NCI-H774 (cell line): ENCODE results near the gene GUCY2F.

Source experiments
- DNase-seq: peaks from one replicate; lab custom pipeline; 2025; lab: John Stamatoyannopoulos, UW

Gene GUCY2F

GRCh38 chrX:109393859-109394258 lies 88.0 kb downstream of the GUCY2F start:
- DNase-seq = no peak

DNA sequence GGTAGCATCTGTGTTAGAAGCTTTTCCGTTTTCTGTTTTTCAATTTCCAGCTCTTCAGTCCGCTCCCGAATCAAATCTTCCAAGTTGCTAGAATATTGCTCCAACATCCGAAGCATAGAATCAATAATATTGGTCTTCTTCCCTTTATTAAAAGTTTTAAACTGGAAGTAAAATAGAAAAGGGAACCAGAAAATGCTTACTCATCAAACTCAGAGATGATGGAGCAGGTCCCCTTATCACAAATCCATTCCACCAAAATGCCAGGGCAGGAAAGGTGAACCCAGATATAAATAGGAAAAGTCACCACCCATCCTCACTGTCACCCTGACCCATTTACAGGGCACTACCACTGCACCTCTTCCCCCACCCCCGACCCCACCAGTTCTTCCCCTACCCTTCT lies 89.0 kb downstream of the GUCY2F start:
- DNase-seq = no peak

- DNase-seq = no peak
Measured at GRCh38 chrX:109390556-109390955, 91.3 kb downstream of the GUCY2F start.

GRCh38 chrX:109389917-109390316 lies 92.0 kb downstream of the GUCY2F start:
- DNase-seq = no peak

- no peak for DNase-seq
Measured at GRCh38 chrX:109384699-109385098, 97.2 kb downstream of the GUCY2F start.

GRCh38 chrX:109382332-109382731 lies 99.6 kb downstream of the GUCY2F start:
- no peak for DNase-seq

DNA sequence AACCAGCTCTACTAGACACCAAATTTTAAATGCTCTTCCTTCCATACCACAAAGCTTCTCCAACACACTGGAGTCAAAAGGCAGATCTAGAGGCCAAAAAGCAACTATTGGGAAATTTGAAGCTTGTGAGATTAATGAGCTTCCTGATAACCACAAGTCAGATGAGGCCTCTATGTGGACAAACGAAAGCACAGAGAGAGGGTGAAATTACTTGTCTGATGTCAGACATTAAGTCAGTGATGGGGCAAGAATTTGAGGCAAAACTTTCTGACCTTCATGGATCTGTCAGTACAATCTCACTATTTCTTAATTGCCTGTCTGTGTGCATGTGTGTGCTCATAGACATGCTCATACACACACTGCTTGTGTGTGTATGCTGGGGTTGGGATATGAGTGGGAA lies 103.6 kb downstream of the GUCY2F start:
- DNase-seq = no peak

GRCh38 chrX:109374262-109374960 lies 107.5 kb downstream of the GUCY2F start:
- DNase-seq = no peak

DNA sequence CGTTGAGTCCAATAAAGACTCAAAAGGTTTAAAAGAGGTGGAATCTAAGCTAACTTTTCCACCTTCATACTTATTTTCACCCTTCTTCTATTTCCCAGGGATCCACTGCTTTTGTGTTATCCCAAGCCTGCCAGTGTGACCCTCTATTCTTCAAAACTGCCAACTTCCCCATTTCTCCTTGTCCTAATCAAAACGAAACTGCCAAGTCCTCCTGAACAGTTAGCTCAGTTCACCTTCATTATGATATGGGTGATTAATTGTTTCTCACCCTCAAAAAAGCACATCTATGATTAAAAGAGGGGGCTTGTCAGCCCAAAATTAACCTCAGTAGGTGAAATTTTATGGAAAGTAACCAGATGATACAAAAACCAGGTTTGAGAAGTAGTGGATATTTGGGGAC lies 108.4 kb downstream of the GUCY2F start:
- no peak for DNase-seq

DNA sequence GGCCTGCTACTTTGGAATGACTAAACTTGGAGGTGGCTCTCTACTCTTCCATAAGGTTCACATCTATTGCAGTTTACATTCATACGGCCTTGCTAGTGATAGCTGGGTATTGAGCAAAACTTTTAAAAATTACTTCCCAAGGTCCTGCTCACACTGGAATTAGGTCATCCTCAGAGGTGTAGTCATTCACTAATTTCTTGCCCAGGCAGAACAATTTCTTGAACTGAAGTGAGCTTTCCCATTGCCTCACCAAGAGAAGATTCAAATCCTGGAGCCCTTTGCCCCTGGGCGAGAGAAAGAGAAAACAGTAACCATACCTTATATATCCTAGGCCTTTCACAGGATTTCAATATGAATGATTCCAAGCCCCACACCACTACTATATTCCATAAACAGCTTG lies 109.2 kb downstream of the GUCY2F start:
- no peak for DNase-seq

DNA sequence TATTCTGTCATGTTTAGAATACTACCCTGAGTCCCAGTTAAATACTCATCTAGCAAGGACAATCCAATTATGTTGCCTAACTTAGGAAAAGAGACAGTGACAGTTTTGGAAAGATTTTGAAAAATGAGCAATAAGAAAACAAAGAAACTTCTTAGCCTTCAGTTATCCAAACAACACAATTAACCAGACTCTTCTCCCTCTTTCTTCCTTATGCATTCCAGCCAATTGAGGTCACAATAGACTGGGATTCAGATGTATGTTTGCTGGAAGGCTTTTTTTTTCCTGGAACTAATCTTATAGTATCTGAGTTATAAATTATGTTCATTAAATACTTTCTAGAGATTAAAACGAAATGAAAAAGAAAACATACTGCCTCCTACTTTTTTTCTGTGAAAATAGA lies 109.6 kb downstream of the GUCY2F start:
- no peak for DNase-seq

DNA sequence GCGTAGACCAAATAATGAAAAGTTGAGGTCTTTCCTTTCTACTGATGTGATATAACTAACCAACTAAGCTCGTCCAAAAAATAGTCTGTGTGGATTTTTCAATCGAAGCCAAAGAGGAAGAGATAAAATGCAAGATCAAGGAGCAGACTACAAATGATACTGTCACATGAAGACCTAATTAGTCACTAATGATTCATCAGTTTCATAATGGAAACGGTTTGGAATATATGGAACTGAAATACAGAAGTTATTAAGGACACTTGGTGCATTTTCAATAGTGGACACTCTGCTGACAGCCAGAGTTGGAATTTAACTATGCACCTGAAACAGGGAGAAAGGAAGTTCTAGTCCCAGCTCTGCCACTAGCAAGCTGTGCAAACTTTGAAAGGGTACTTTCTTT lies 119.8 kb downstream of the GUCY2F start:
- no peak for DNase-seq

DNA sequence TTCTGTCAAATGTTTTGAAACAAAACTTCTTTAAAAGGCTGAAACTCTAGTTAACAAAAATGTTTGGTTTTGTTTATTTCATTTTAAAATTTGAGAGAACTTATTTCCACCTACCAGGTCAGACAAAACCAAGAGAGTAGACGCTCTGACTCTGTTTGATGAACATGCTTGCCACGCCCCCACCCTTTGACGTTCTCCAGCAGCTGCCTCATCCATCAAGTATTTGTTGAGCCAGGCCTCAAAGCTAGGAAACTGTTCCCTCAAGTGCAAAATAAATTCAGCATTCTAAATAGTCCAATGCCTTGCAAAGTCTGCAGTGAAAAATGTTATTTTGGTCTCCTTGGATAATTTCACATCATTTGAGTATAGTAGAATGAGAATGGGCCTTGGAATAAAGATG lies 121.6 kb downstream of the GUCY2F start:
- DNase-seq = no peak

GRCh38 chrX:109357706-109358105 lies 124.2 kb downstream of the GUCY2F start:
- DNase-seq = no peak

- DNase-seq = no peak
Measured at GRCh38 chrX:109356684-109357083, 125.2 kb downstream of the GUCY2F start.

GRCh38 chrX:109352066-109352588 lies 129.8 kb downstream of the GUCY2F start:
- DNase-seq = no peak

- DNase-seq = no peak
Measured at GRCh38 chrX:109351557-109351956, 130.3 kb downstream of the GUCY2F start.

DNA sequence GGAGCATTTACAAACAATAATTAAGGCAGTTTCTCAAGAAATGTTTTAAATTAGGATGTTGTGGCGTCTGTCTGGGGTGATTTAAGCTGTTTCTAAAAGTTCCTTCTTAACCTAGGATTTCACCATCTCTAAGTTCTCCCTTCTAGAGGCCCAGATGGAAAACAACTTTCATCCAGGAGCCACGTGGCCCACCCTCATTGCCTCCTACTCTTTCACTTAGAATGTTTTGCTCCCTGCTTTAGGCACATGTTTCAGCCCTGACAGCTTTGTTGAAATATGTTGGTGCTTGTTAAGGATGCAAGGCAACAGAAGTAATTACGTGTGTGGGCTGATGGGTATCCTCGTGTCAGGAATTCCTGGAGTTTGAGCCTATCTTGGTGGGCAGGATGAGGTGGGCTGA lies 131.3 kb downstream of the GUCY2F start:
- DNase-seq = no peak

DNA sequence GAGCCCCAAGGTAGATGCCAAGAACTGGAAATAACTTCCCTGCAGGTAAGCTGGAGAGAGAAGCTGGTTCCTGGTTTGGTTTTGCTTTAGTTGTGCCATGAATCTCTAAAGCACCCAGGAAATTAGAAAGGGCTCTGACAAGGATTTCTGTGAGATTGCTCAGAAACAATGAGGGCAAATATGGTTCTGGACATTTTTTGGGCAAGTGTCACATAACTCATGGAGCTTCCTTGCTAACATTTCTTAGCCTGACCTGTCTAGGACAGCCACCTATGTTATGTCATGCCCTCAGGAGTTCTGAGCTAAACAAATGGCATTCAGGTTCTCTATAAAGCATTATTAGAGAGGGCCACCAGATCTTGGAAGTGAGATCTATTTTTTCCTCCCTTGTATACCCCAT lies 131.8 kb downstream of the GUCY2F start:
- no peak for DNase-seq

DNA sequence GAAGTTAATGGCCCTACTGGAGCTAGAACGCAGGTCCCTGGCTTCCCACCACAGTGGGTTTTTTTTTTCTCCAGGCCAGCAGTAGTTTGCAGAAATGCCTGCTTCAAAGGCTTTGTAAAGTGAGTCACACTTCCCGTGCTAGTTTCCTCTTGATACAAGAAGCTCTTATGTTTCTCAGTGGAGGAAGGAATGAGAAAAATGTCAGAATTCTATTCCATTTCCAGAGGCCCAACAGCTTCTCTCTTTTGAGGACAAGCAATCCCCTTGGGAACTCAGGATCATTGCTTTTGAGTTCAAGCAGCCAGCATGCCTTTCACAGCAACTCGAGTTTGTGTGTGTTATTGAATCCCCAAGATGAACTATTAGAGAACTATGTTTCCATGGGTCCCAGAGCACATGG lies 134.3 kb downstream of the GUCY2F start:
- no peak for DNase-seq

GRCh38 chrX:109346491-109346890 lies 135.4 kb downstream of the GUCY2F start:
- no peak for DNase-seq

- DNase-seq = no peak
Measured at GRCh38 chrX:109345856-109346255, 136.0 kb downstream of the GUCY2F start.

- DNase-seq = no peak
Measured at GRCh38 chrX:109344678-109345077, 137.2 kb downstream of the GUCY2F start.

DNA sequence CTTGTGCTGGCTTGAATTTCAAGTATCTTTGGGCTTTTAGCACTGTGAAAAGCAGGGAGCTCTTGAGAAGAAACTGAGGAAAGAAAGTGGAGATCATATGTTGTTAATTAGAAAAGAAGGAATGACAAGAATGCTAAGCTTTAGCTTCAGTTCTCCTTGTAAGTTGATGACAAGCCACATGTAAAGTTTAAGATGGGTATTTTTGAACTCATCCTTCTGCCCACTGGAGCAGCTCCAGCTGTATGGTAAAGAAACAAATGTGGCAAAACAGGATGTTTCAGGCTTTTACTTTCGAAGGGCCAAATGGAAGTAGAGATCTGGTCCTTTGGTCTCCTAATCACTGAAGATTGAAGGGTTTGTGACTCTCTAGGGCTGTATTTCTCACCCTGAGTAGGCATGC lies 137.8 kb downstream of the GUCY2F start:
- no peak for DNase-seq
